MM.1S (cell line): ENCODE measurements around the gene PDLIM5.

Experiments
- CTCF ChIP-seq: fragments of 300-600 bp; sonication (generic); IDR thresholded peaks from 2 replicates; pipeline ENCODE4 v1.5.1; 2016; ENCODE audit warnings: antibody characterized with exemption, low read length, mixed read lengths
- EZH2 ChIP-seq: fragments of 300-600 bp; sonication (generic); optimal IDR thresholded peaks from 2 replicates; pipeline ENCODE3; 2017; ENCODE audit warnings: low read depth, mild to moderate bottlenecking, antibody characterized with exemption, low read length, mixed read lengths
- EZH2phosphoT487 ChIP-seq: fragments of 300-600 bp; sonication (generic); IDR thresholded peaks from 2 replicates; pipeline ENCODE4 v1.6.1; 2018; ENCODE audit warnings: antibody characterized with exemption, low read length

DNA sequence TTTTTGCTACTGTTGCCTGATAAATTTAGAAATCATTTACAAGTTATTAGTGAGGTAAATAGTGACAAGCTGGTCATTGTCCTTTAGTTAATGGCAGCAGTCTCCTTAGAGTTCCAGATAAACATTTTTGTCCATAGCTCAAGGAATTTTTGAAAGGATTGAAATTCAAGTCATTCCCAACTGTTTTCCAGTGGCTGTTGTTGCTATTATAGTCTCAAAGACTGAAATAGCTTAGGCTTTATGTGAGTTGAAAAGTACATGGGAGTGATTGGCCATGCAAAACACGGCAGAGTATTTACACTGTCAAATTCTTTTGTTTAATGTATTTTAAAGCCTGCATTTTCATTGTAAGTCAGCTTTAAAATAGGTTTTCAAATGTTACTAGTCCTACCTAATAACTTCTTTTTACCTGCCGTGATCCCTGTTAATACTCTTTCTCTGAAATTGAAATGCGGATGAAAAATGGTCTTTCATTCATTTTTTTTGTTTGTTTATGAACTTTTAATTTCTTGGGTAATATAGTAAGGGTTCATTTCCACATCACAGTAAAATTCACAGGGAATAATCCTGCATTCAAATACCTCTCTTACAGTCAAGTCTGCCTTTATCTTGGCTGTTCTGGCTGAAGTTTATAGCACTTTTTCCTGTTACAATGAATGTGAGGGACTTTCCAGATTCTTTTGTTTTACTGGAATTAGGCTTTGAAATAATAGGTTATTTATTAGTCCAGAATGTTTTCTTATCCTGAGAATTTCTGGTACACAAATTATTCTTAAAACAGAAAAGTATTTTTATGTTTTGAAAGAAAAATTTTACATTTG lies 85.1 kb downstream of the PDLIM5 start:
- TF ChIP-seq CTCF (no peak), EZH2 (no peak), EZH2phosphoT487 (no peak)
